Fibroblast of pulmonary artery (primary cell): Measurements from ENCODE around the gene MAN1A1.

ENCODE experiments used
- DNase-seq: peaks from one replicate; pipeline ENCODE4 v3.0.0-alpha.2; 2010; ENCODE audit warnings: low read depth
- H3K4me3 ChIP-seq: replicated peaks from 2 replicates; pipeline ENCODE4 v1.5.1; 2011; ENCODE audit warnings: low read depth, mild to moderate bottlenecking, control low read depth, low read length, moderate library complexity
- TF ChIP-seq, protein P1 (sequence below): IDR thresholded peaks from 2 replicates; pipeline ENCODE4 v1.5.1; 2011; ENCODE audit warnings: mild to moderate bottlenecking, control low read depth, low read length, inconsistent platforms; ENCODE audit errors: missing control alignments

Gene MAN1A1

DNA sequence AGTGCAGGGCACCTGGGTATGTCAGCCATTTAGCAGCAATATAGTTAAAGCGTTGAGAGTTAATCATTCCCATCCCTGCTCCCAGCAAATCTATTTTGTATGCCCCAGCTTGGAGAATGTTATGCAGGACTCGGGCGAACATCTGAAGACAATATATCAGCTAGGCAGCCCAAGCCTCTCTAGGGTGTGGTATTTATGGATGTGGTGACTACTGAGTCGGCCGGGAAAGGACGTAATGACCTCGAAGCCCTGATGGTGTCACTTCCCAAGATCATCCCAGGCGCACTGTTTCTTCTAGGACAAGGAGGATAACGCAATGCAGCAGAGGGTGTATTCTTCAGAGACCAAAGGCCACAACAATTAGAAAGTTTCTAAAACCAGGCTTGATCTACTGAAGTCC, 207.5 kb downstream of the MAN1A1 start:
- no peak for DNase-seq
- TF ChIP-seq, protein P1, sequence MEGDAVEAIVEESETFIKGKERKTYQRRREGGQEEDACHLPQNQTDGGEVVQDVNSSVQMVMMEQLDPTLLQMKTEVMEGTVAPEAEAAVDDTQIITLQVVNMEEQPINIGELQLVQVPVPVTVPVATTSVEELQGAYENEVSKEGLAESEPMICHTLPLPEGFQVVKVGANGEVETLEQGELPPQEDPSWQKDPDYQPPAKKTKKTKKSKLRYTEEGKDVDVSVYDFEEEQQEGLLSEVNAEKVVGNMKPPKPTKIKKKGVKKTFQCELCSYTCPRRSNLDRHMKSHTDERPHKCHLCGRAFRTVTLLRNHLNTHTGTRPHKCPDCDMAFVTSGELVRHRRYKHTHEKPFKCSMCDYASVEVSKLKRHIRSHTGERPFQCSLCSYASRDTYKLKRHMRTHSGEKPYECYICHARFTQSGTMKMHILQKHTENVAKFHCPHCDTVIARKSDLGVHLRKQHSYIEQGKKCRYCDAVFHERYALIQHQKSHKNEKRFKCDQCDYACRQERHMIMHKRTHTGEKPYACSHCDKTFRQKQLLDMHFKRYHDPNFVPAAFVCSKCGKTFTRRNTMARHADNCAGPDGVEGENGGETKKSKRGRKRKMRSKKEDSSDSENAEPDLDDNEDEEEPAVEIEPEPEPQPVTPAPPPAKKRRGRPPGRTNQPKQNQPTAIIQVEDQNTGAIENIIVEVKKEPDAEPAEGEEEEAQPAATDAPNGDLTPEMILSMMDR, result no peak
- H3K4me3 ChIP-seq, result no peak overlapping the region

DNA sequence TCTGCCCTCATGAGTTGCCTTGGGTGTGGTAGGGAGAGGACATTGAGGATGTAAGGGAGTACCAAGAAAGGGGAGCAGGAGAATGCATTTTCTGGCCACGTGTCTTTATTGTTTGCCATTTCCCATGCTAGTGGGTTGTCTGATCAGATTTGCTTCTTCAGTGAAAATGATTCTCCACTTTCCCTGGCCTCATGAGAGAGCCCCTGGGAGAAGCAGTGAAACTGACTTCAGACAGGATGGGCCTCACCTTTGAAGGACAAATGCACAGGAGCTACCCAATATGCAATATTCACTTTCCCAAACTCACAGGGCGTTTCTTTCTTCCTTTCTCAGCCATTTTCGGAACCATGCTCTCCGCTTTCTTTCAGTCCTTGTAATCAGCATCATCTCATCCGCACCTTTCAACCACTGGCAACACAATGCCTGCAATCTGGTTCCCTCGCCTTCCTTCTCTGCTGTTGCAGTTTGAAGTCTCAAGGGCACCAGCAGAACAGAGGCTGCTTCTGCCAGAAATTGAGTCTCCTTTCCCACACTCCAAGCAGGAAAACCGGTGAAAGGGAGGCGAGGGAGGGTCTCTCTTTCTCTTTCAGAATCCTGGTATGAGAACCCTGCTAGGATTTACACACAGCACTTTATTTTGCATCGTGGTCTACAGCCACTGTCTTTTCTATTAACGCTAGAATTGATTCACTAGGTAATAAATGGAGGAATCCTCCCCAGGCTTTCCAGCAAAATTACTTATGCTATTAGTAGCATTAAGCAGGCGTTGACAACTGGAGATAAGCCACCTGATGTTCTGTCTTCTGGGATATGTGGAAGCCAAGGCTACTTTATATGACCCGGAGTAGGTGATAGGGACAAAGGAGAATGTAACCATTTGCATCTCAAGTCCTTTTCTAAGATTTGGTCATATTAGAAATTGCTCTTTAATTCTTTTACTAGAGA, 209.1 kb downstream of the MAN1A1 start:
- TF ChIP-seq, protein P1, result no peak
- no peak overlapping the region for H3K4me3 ChIP-seq
- DNase-seq, result no peak

DNA sequence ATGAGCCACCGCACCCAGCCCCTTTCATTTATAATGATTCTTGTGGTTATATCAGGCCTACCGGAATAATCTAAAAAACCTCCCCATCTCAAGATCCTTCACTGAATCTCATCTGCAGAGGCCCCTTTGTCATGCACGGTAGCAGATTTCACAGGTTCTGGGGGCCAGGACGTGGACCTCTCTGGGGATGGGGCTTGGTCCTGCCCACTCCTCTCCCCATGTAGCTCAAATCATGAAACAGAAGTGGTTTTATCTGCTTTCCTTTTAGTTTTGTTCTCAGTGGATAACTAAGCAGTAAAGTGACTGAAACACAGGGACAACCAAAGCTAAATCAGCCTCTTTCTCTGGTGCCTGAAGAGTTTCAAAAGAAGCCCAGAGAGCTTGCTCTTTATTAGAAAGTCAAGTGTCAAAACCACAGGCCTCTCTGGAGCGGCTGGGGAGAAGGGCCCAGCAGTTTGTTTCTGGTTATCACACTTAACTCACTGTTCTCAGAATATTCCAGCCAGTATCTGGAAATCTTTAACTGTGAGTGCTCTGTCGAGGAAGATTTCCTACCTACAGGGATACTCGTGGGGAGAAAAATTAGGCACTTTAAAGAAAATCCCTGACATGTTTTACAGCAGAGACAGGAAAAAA, 210.5 kb downstream of the MAN1A1 start:
- no peak for DNase-seq
- TF ChIP-seq, protein P1, result no peak
- H3K4me3 ChIP-seq, result no peak overlapping the region

DNA sequence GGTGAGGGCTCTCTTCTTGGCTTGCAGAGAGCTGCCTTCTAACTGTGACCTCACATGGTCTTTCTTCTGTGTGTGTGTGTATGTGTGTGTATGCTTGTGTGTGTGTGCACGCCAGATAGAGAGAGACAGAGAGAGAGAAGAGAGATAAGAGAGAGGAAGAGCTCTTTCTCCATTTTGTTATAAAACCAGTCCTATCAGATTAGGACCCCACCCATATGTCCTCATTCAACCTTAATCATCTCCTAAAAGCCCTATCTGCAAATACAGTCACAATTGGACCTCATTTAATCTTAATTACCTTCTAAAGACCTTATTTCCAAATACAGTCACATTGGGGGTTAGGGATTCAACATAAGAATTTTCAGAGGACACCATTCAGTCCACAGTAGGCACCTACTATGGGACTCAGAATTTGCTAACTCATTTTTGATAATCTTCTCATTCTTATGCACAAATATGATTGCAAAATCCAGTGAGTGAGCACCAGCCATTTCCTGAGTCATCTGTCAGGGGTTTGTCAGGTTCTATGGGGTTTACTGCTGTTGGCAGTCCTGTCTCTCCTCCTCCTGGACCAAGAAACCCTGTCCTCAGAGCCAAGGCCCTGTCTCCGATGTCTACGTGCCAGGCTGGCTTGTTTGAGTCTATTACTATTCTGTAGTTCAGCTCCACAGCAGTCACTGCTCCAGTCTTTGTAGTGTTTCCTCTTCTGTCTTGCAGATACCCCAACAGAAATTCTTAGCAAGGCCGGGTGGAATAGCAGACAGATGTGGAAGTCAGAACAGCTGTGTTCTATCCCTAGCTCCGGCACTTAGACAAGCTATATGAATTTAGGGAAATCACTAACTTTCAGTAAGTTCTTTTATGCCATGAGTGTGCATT, 212.1 kb downstream of the MAN1A1 start:
- TF ChIP-seq, protein P1, result no peak
- peak; percentile 64 for DNase-seq
- no peak overlapping the region for H3K4me3 ChIP-seq

DNA sequence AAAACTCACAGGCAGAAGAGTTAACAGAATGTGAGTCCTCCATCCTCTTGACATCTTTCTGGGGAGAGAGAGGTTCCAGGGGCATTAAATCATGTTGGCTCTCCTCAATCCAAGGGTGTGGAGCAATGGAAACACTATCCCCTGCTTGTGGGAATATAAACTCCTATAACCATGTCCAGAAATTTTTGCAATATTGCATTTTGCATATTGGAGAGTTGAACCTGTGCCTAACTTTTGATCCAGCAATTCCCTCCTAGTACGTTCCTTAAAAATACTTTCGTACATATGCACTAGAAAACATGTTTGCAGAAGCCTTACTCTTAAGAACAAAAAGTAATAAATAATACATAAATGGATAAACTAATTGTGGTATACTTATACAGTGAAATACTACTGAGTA, 214.8 kb downstream of the MAN1A1 start:
- H3K4me3 ChIP-seq, result no peak overlapping the region
- TF ChIP-seq, protein P1, result no peak
- no peak for DNase-seq

DNA sequence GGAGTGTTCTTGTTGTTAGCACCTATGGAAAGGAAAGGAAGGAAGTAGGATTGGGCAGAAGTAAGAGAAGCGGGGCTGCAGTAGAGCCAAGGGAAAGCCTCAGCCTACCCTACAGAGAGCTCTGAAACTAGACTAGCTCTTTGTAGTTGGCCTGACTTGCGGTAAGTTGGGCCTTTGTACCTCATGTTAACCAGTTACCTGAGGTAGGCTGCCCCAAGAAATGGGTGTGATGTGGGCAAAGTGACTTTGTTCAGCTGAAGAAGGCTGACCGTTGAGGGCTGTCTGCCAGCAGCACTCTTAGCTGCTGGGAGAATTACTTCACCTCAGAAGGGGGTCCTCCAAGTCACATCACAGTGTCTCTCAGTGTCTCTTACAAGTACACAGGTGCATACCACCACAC, 216.2 kb downstream of the MAN1A1 start:
- no peak for DNase-seq
- TF ChIP-seq, protein P1, result no peak
- H3K4me3 ChIP-seq, result no peak overlapping the region
